GM19238 (cell line): ENCODE data around the gene MRPL27.

ENCODE experiments used
- DNase-seq: peaks from one replicate; pipeline ENCODE4 v3.0.0; 2011; ENCODE audit warnings: low spot score; ENCODE audit not compliant: insufficient read length

Gene MRPL27

GRCh38 chr17:50318501-50319285, 54.3 kb downstream of the MRPL27 start:
- no peak for DNase-seq
